GM12874 (cell line): ENCODE measurements around the gene FCHSD1.
A peak's percentile ranks its signal among the peaks of the same experiment; 100 is the strongest.

Experiments
- TF ChIP-seq, protein P1 (sequence below): IDR thresholded peaks from 2 replicates; pipeline ENCODE4 v1.5.1; 2011; ENCODE audit warnings: low read depth, mild to moderate bottlenecking, control low read depth, low read length, moderate library complexity; ENCODE audit not compliant: insufficient read depth

Gene FCHSD1

DNA sequence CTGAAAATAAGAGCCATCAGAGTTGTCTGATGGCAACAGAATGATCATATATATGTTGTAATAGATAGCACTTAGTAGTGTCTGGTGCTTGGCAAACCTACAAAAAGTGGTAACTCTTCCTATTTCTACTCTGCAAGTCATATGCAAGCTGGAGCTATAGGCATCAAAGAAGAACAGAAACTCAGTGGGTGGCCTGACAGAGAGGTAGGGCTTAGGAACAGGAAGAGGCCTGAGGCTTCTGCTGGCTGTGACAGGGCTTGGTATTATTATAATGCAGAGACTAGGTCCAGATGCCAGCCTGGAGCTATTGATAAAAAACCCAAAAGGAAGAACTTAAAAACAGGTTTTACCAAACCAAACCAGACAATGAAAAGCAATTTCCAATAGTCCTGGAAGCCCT is 28.0 kb downstream of the FCHSD1 start:
- TF ChIP-seq, protein P1, sequence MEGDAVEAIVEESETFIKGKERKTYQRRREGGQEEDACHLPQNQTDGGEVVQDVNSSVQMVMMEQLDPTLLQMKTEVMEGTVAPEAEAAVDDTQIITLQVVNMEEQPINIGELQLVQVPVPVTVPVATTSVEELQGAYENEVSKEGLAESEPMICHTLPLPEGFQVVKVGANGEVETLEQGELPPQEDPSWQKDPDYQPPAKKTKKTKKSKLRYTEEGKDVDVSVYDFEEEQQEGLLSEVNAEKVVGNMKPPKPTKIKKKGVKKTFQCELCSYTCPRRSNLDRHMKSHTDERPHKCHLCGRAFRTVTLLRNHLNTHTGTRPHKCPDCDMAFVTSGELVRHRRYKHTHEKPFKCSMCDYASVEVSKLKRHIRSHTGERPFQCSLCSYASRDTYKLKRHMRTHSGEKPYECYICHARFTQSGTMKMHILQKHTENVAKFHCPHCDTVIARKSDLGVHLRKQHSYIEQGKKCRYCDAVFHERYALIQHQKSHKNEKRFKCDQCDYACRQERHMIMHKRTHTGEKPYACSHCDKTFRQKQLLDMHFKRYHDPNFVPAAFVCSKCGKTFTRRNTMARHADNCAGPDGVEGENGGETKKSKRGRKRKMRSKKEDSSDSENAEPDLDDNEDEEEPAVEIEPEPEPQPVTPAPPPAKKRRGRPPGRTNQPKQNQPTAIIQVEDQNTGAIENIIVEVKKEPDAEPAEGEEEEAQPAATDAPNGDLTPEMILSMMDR, result no peak

DNA sequence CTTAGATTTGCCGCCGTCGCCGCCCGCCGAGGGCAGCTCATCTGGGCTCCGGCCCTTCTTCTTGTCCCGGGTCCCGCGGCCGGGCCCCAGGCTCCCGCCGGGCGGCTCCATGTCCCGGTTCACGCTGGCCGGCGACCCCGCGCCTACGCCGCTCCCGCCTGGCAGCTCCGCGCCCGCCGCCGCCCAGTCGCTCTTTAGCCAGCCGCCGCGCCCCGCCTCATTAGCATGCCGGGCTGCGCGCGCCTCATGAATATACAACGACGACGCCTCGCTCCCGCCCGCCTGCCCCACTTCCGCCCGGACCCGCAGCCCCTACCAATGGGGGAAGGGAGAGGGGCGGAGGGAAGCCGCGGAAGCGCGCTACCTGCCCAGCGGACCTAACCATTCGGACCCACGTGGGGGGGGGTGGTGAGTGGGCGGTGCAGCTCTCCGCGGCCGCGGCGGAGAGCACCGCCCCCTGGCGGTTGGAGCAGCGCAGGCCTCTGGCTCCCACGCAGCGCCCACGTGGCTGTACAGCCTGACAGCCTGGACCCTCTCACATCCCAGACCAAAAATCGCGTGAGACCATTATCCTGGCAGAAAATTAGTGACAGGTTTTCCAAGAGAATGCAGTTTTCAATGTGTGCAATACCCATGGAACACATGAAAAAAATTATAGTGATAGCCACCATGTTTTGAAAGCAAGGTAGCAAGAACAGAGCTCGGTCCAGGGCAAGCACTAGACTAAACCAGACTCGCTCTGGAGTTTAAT is 32.2 kb downstream of the FCHSD1 start, which contains the start of gene DIAPH1:
Gene DIAPH1 (minus strand): TSS at position 197 of the 751 bp plus-strand sequence. CDS start 86 bp downstream, at position 111.
- TF ChIP-seq, protein P1, result peak; percentile 97

DNA sequence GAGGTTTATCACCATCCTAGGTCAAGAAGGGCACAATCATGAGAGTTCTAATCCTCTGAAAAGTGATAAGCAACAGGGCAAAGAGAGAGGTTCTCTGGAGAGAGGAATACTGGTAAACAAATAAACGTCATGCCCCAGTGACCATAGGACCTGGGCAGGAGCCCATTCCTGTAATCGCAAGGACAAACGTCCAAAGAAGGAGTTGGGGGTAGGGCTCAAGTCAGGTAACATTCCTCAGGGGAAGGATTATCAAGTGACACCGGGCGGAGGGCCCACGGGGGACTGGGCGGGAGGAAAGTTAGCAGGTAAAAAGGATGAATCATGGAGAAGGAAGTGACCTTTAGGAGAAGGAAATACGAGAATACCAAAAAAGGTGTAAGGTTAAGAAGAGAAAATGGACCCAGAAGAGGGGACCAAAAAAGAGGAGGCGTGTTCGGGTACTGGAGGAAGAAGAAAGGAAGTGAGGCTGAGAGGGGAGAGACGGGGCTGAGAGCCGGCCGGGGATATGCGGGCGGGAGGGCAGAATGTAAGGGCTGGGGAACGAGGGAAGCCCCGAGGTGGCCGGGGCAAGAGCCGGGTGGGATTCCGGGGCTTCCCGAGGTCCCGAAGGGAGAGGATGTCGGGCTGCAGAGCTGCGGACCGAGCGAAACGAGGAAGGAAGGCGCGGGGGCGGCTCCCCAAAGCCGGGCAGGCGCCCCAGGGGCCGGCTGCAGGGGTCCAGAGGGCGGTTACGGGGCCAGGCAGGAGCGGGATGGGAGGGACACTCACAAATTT is 33.0 kb downstream of the FCHSD1 start:
- TF ChIP-seq, protein P1, result no peak

DNA sequence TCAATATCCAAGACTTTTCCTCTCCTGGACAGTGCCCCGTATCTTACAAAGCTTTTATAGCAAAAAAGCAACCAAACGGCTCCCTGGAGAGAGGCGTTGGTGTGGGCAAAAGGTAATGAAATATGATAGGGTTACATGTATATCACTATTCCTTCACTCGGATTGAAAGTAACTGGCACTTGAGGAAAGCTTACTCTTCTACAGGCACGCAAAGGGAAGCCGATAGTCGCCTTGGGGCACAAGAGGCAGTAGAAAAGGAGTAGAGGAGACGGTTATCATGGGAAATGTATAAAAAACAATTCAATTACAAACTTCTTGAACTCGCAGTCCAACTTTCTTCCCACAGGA is 33.6 kb downstream of the FCHSD1 start:
- TF ChIP-seq, protein P1, result no peak

DNA sequence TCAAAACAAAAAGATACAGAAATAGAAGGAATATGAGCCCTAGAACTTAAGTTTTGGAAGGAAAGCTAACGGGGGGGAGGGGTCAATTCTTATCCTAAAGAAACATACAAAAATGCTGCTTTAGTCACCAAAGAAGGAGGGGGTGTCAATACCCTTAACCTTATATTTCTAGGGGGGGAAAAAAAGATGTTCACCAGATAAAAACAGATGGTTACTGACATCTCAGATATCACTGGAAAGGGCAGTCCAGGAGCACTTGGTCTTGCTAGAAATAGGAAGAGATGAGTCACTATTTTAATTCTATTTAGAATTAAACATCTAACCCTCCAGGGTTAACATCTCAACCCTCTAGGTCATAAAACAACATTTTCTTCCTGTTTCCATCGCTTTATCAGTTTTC is 34.1 kb downstream of the FCHSD1 start:
- TF ChIP-seq, protein P1, result no peak

DNA sequence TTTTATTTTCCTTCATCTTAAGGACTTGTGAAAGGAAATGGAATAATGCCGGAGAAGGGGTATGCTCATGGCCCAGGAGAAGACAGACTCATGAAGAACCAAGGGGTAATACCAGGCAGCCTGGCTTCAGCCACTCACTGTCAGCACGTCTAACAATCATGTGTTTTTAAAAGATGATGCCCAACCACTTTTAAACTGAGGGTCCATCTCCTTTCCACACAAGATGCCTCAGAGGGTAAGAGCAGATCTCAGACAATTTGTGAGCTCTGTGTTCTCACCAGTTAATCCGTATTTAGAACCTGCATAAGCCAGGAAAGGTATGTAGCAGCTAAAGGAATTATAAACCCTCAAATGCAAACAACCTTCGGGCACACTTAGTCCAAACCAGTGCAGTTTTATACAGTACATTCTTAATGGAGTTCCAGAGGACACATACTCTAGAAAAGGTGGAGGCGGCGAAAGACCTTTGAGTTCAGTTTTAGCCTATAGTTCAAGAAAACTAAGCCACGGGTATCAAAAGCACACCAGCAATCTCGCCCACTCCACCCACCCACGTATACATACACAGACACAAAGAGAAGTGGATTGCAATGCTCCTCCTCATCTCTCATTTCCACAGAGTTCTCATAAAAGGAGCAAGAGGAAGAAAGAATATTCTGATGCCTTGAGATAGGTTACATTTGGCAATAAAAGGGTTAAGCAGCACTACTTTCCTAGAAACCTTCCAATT is 35.1 kb downstream of the FCHSD1 start:
- TF ChIP-seq, protein P1, result no peak

DNA sequence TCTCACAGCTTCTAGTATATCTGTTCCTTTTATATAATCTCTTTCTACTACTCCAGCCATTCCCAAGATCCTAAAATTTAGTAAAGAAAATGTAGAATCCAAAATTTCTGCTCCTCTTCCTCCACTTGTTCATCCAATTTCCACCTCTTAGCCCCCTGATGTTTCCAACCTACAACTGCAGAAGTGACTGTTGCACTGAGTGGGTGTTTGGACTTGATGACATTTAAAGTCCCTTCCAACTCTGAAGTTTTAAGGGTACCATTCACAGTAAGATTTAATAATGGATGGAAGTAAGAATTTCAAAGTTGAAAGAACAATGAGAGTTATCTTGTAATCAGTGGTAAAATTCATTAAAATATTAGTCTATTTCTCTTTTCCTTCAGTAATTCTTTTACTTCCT is 37.9 kb downstream of the FCHSD1 start:
- TF ChIP-seq, protein P1, result no peak
